HepG2 (cell line): ENCODE results near the gene RITA1. TPM values are rescaled to one million over a fixed set of nuclear protein-coding genes. Genes with fewer than 3 reads are reported as not detected.

Source experiments
- ATF7 ChIP-seq, 2 experiments: fragments of 450-650 bp in 1 of 2; sonication (generic) in 1 of 2; formaldehyde crosslinking in 1 of 2; IDR thresholded peaks; 2 replicates each; pipeline versions ENCODE4 v1.4.0 to v1.6.1; 2016 to 2020; ENCODE audit warnings: antibody characterized with exemption in 1 of 2, mild to moderate bottlenecking in 1 of 2, missing genetic modification reagents in 1 of 2
- CCAR2 ChIP-seq: fragments of 200-400 bp; formaldehyde crosslinking; optimal IDR thresholded peaks from 2 replicates; pipeline ENCODE3; 2018; ENCODE audit warnings: low read depth, mild to moderate bottlenecking, low read length, moderate library complexity
- DZIP1 ChIP-seq: sonication (generic); formaldehyde crosslinking; IDR thresholded peaks from 2 replicates; pipeline ENCODE4 v1.5.0; 2020; ENCODE audit warnings: mild to moderate bottlenecking, missing genetic modification reagents
- FOXK1 ChIP-seq: sonication (generic); formaldehyde crosslinking; IDR thresholded peaks from 2 replicates; pipeline ENCODE4 v1.4.0; 2020; ENCODE audit warnings: low read depth, missing genetic modification reagents, borderline replicate concordance
- HNF4A ChIP-seq: sonication (generic); formaldehyde crosslinking; IDR thresholded peaks from 2 replicates; pipeline ENCODE4 v1.4.0; 2020; ENCODE audit warnings: missing genetic modification reagents
- IKZF5 ChIP-seq: IDR thresholded peaks from 2 replicates; pipeline ENCODE4 v1.6.1; 2018; ENCODE audit warnings: missing genetic modification reagents, mild to moderate bottlenecking, missing compliant biosample characterization
- MAFK ChIP-seq, 2 experiments: IDR thresholded peaks in 1 of 2; conservative IDR thresholded peaks in 1 of 2; 2 replicates each; pipeline ENCODE4 v1.6.1; 2011; ENCODE audit warnings: improper control_type of control experiment in 2 of 2, low read length in 2 of 2
- MIXL1 ChIP-seq: IDR thresholded peaks from 2 replicates; pipeline ENCODE4 v1.6.1; 2016
- NFIB ChIP-seq: sonication (generic); formaldehyde crosslinking; IDR thresholded peaks from 2 replicates; pipeline ENCODE4 v1.9.0; 2021; ENCODE audit warnings: missing genetic modification reagents, mild to moderate bottlenecking, borderline replicate concordance
- SAP130 ChIP-seq: IDR thresholded peaks from 2 replicates; pipeline ENCODE4 v1.6.1; 2016; ENCODE audit warnings: low read depth
- SOX13 ChIP-seq, 3 experiments: fragments of 450-650 bp in 1 of 3; sonication (generic) in 1 of 3; formaldehyde crosslinking in 1 of 3; IDR thresholded peaks in 2 of 3; conservative IDR thresholded peaks in 1 of 3; 2 replicates each; pipeline versions ENCODE4 v1.5.0 to v1.6.1; 2016 to 2020; ENCODE audit warnings: antibody characterized with exemption in 1 of 3, mild to moderate bottlenecking in 1 of 3, missing compliant biosample characterization in 1 of 3, missing genetic modification reagents in 1 of 3, moderate library complexity in 1 of 3
- SRSF9 ChIP-seq: fragments of 200-400 bp; formaldehyde crosslinking; IDR thresholded peaks from 2 replicates; pipeline ENCODE4 v1.6.1; 2018; ENCODE audit warnings: borderline replicate concordance, mild to moderate bottlenecking, low read depth, low read length; ENCODE audit not compliant: insufficient read depth, poor library complexity, severe bottlenecking
- ZBTB37 ChIP-seq: sonication (generic); formaldehyde crosslinking; IDR thresholded peaks from 2 replicates; pipeline ENCODE4 v1.4.0; 2020; ENCODE audit warnings: mild to moderate bottlenecking, missing genetic modification reagents
- ZMYM4 ChIP-seq: sonication (generic); formaldehyde crosslinking; IDR thresholded peaks from 2 replicates; pipeline ENCODE4 v1.8.1; 2023; ENCODE audit warnings: mild to moderate bottlenecking, missing genetic modification reagents
- ZNF260 ChIP-seq: sonication (generic); formaldehyde crosslinking; IDR thresholded peaks from 2 replicates; pipeline ENCODE4 v1.4.0; 2020; ENCODE audit warnings: missing genetic modification reagents, low read depth, mild to moderate bottlenecking, borderline replicate concordance
- ZNF414 ChIP-seq: sonication (generic); formaldehyde crosslinking; IDR thresholded peaks from 2 replicates; pipeline ENCODE4 v1.5.0; 2020; ENCODE audit warnings: missing genetic modification reagents
- ZNF574 ChIP-seq: sonication (generic); formaldehyde crosslinking; IDR thresholded peaks from 2 replicates; pipeline ENCODE4 v1.4.0; 2020; ENCODE audit warnings: missing genetic modification reagents
- ZNF75D ChIP-seq: sonication (generic); formaldehyde crosslinking; IDR thresholded peaks from 2 replicates; pipeline ENCODE4 v1.8.1; 2023; ENCODE audit warnings: missing genetic modification reagents, mild to moderate bottlenecking, borderline replicate concordance
- polyA plus RNA-seq, 8 experiments: library from polyadenylated mRNA; depleted of rRNA in 3 of 8; stranded (reverse) in 7 of 8; unstranded in 1 of 8; fragments of >200 nt; fragmentation: Illumina TruSeq in 4 of 8; extraction: Trizol in 4 of 8; gene quantifications; 2 replicates each; pipeline versions ENCODE4 v1.2.1 to v1.2.3, GENCODE V29; 2011 to 2016; ENCODE audit warnings: low read depth in 4 of 8, missing spikeins in 1 of 8, mixed read lengths in 1 of 8; ENCODE audit not compliant: insufficient read depth in 1 of 8
- total RNA-seq, 5 experiments: library from RNA; depleted of rRNA; stranded (reverse); fragments of >200 nt; fragmentation: Illumina TruSeq; extraction: Trizol; gene quantifications; 2 replicates each; pipeline ENCODE4 v1.2.3, GENCODE V29; 2016; ENCODE audit warnings: low read depth in 1 of 5

The RITA1 gene
- total and polyA plus RNA-seq, 2 of the 13 experiments (the other 11 are each of a cell fraction or from before 2014, with no cell fraction given), result 12.4 to 28.9 TPM

- TF ChIP-seq ZNF574, result 0 out of 2 replicates have a peak, but pooled peaks have one; percentile 21
- TF ChIP-seq DZIP1 (CRISPR knock-in tag), result no peak
- TF ChIP-seq ZNF414 (CRISPR knock-in tag), result no peak
- no peak for TF ChIP-seq ZBTB37 (CRISPR knock-in tag)
- TF ChIP-seq CCAR2, result no peak
- TF ChIP-seq MIXL1 (CRISPR knock-in tag), result peak; percentile 36; the same call in 1 of the 2 replicates
- peak; percentile 22; the same call in 1 of the 2 replicates for TF ChIP-seq IKZF5 (CRISPR knock-in tag)
- peak; percentile 82 for TF ChIP-seq HNF4A
- TF ChIP-seq ATF7 (IDR thresholded peaks at IDR 0.05), result no peak
- no peak for TF ChIP-seq ATF7 (CRISPR knock-in tag; IDR thresholded peaks at IDR 0.05)
- peak; percentile 73 for TF ChIP-seq SAP130
- no peak for TF ChIP-seq SOX13 (IDR thresholded peaks at IDR 0.05)
- TF ChIP-seq SOX13 (CRISPR knock-in tag; conservative IDR thresholded peaks at IDR 0.05 in 1 of 2, IDR thresholded peaks at IDR 0.05 in 1 of 2), result 0 out of 4 replicates have a peak, but pooled peaks of 1 of the 2 experiments have one; percentile 26
- no peak for TF ChIP-seq FOXK1 (CRISPR knock-in tag)
- TF ChIP-seq NFIB (CRISPR knock-in tag), result no peak
- TF ChIP-seq ZNF75D, result no peak
- no peak for TF ChIP-seq SRSF9
- TF ChIP-seq ZMYM4 (CRISPR knock-in tag), result no peak
- TF ChIP-seq MAFK (conservative IDR thresholded peaks at IDR 0.05 in 1 of 2, IDR thresholded peaks at IDR 0.05 in 1 of 2; ENCODE audit: low read length in 2 of 2), result peak; percentile 83 to 86
- TF ChIP-seq ZNF260, result no peak
Observed at GRCh38 chr12:113222730-113223531, 37.4 kb downstream of the RITA1 start (continued).
